Measurements from ENCODE around the gene GAN.

- TF ChIP-seq, protein P1, sequence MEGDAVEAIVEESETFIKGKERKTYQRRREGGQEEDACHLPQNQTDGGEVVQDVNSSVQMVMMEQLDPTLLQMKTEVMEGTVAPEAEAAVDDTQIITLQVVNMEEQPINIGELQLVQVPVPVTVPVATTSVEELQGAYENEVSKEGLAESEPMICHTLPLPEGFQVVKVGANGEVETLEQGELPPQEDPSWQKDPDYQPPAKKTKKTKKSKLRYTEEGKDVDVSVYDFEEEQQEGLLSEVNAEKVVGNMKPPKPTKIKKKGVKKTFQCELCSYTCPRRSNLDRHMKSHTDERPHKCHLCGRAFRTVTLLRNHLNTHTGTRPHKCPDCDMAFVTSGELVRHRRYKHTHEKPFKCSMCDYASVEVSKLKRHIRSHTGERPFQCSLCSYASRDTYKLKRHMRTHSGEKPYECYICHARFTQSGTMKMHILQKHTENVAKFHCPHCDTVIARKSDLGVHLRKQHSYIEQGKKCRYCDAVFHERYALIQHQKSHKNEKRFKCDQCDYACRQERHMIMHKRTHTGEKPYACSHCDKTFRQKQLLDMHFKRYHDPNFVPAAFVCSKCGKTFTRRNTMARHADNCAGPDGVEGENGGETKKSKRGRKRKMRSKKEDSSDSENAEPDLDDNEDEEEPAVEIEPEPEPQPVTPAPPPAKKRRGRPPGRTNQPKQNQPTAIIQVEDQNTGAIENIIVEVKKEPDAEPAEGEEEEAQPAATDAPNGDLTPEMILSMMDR (conservative IDR thresholded peaks at IDR 0.05 in 1 of 2, IDR thresholded peaks at IDR 0.05 in 1 of 2; ENCODE audit: low read depth in 1 of 2, low read length in 2 of 2) = no peak
- TF ChIP-seq EZH2 (IDR thresholded peaks at IDR 0.05; ENCODE audit: low read length, missing control alignments) = no peak
Observed at GRCh38 chr16:81324808-81325207, 10.0 kb downstream of the GAN start.

All from fibroblast of lung (primary cell).